ENCODE measurements around the gene DPY19L3.

The DPY19L3 gene

GRCh38 chr19:32416749-32417456 lies 11.3 kb downstream of the DPY19L3 start:
- no peak for TF ChIP-seq REST (IDR thresholded peaks at IDR 0.05; ENCODE audit: low read depth)
- no peak for TF ChIP-seq USF1 (IDR thresholded peaks at IDR 0.05)
- no peak for TF ChIP-seq EP300 (IDR thresholded peaks at IDR 0.05; ENCODE audit: borderline replicate concordance)
- TF ChIP-seq TEAD4 (IDR thresholded peaks at IDR 0.05): no peak

GRCh38 chr19:32418155-32418554 lies 12.6 kb downstream of the DPY19L3 start:
- TF ChIP-seq FOXM1 (IDR thresholded peaks at IDR 0.05; ENCODE audit: borderline replicate concordance, low read depth) (no peak), MAX (IDR thresholded peaks at IDR 0.05) (no peak), TCF12 (IDR thresholded peaks at IDR 0.05; ENCODE audit: low read depth) (no peak)

GRCh38 chr19:32421589-32422361 lies 16.2 kb downstream of the DPY19L3 start:
- TF ChIP-seq FOXM1 (IDR thresholded peaks at IDR 0.05; ENCODE audit: borderline replicate concordance, low read depth): no peak
- no peak for TF ChIP-seq YY1 (IDR thresholded peaks at IDR 0.05; ENCODE audit: low read depth)
- TF ChIP-seq REST (IDR thresholded peaks at IDR 0.05; ENCODE audit: low read depth): no peak
- TF ChIP-seq RAD21 (IDR thresholded peaks at IDR 0.05; ENCODE audit: low read depth): no peak
- no peak for TF ChIP-seq USF1 (IDR thresholded peaks at IDR 0.05)
- no peak for TF ChIP-seq CREB1 (IDR thresholded peaks at IDR 0.05; ENCODE audit: low read depth)
- no peak for TF ChIP-seq NFIC (IDR thresholded peaks at IDR 0.05)
- TF ChIP-seq TEAD4 (IDR thresholded peaks at IDR 0.05): no peak
- TF ChIP-seq TAF1 (IDR thresholded peaks at IDR 0.05; ENCODE audit: low read depth): no peak
- no peak for TF ChIP-seq EGR1 (IDR thresholded peaks at IDR 0.05)
- no peak for TF ChIP-seq ZBTB7A (IDR thresholded peaks at IDR 0.05; ENCODE audit: low read depth)
- TF ChIP-seq MAX (IDR thresholded peaks at IDR 0.05): no peak
- no peak for TF ChIP-seq EP300 (IDR thresholded peaks at IDR 0.05; ENCODE audit: borderline replicate concordance)
- no peak for TF ChIP-seq TCF12 (IDR thresholded peaks at IDR 0.05; ENCODE audit: low read depth)
- TF ChIP-seq CEBPB (IDR thresholded peaks at IDR 0.05): no peak

- TF ChIP-seq CREB1 (IDR thresholded peaks at IDR 0.05; ENCODE audit: low read depth) (no peak), FOXM1 (IDR thresholded peaks at IDR 0.05; ENCODE audit: borderline replicate concordance, low read depth) (no peak), TAF1 (IDR thresholded peaks at IDR 0.05; ENCODE audit: low read depth) (no peak), ZBTB7A (IDR thresholded peaks at IDR 0.05; ENCODE audit: low read depth) (no peak), EGR1 (IDR thresholded peaks at IDR 0.05) (no peak), REST (IDR thresholded peaks at IDR 0.05; ENCODE audit: low read depth) (no peak), NFIC (IDR thresholded peaks at IDR 0.05) (no peak), MAX (IDR thresholded peaks at IDR 0.05) (no peak), USF1 (IDR thresholded peaks at IDR 0.05) (no peak), CEBPB (IDR thresholded peaks at IDR 0.05) (no peak), EP300 (IDR thresholded peaks at IDR 0.05; ENCODE audit: borderline replicate concordance) (no peak), YY1 (IDR thresholded peaks at IDR 0.05; ENCODE audit: low read depth) (no peak), TCF12 (IDR thresholded peaks at IDR 0.05; ENCODE audit: low read depth) (no peak), RAD21 (IDR thresholded peaks at IDR 0.05; ENCODE audit: low read depth) (no peak), TEAD4 (IDR thresholded peaks at IDR 0.05) (no peak)
Measured at GRCh38 chr19:32422435-32422834, 16.9 kb downstream of the DPY19L3 start.
